Fibroblast of the aortic adventitia (primary cell): ENCODE results near the gene SERTAD4. TPM values are rescaled to one million over a fixed set of nuclear protein-coding genes. Genes with fewer than 3 reads are reported as not detected.

Experiments used
- DNase-seq: peaks from one replicate; pipeline ENCODE4 v3.0.0-alpha.2; 2010; ENCODE audit warnings: low read depth
- H3K4me3 ChIP-seq: 2 replicates; pipeline ENCODE4 v1.5.1; 2011; ENCODE audit warnings: low read depth, mild to moderate bottlenecking, control low read depth, low read length, moderate library complexity
- total RNA-seq: library from RNA; depleted of rRNA; stranded (reverse); fragments of >200 nt; gene quantifications from 2 replicates; pipeline ENCODE4 v1.2.3, GENCODE V29; 2012; ENCODE audit warnings: low replicate concordance
- TF ChIP-seq, protein P1 (sequence below): IDR thresholded peaks from 2 replicates; pipeline ENCODE4 v1.5.1; 2011; ENCODE audit warnings: mild to moderate bottlenecking, low read length, control low read depth, inconsistent platforms; ENCODE audit not compliant: insufficient read depth

The SERTAD4 gene
- total RNA-seq, 1 donor = 16.7 TPM

DNA sequence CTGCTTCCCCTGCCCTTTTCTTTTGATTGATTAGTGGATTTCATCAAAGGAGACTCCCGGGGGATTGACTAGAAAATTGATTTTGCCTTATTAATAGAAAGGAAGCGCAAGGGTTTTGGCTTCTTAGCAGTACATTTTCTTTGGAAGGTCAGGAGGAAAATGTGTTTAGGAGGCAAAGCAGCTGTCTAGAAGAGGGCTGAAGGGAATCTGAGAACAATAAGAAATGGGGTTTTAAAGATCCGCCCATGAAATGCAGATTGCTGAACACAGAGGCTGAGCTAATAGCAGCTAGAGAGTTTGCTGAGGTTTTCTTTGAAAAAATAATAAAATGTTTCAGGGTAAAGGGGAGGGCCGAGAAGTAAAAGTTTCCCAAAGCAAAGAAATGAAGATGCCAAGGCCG lies 4.9 kb downstream of the SERTAD4 start:
- TF ChIP-seq, protein P1, sequence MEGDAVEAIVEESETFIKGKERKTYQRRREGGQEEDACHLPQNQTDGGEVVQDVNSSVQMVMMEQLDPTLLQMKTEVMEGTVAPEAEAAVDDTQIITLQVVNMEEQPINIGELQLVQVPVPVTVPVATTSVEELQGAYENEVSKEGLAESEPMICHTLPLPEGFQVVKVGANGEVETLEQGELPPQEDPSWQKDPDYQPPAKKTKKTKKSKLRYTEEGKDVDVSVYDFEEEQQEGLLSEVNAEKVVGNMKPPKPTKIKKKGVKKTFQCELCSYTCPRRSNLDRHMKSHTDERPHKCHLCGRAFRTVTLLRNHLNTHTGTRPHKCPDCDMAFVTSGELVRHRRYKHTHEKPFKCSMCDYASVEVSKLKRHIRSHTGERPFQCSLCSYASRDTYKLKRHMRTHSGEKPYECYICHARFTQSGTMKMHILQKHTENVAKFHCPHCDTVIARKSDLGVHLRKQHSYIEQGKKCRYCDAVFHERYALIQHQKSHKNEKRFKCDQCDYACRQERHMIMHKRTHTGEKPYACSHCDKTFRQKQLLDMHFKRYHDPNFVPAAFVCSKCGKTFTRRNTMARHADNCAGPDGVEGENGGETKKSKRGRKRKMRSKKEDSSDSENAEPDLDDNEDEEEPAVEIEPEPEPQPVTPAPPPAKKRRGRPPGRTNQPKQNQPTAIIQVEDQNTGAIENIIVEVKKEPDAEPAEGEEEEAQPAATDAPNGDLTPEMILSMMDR = no peak
- peak; percentile 65 for DNase-seq
- H3K4me3 ChIP-seq = peak overlapping the region; percentile 54

DNA sequence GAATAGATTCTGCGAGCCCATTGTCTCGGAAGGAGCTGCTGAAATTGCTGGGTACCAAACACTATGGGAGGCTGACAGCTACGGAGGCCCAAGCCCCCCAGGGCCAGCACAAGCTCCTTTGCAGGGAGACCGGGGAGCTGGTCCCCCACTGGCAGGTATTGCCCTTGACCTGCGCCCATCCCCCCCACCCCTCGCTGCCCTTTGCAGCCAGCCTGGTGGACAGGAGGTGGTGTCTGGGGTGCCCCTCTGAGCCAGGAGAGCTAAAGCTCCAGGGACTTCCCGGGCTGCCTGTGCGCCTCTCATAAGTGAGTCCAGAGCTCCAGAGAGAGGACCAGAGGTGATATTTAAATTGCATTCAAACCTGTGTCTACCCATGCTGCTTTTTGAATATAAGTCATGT lies 5.4 kb downstream of the SERTAD4 start:
- peak overlapping the region; percentile 54 for H3K4me3 ChIP-seq
- DNase-seq = no peak
- TF ChIP-seq, protein P1 = no peak

DNA sequence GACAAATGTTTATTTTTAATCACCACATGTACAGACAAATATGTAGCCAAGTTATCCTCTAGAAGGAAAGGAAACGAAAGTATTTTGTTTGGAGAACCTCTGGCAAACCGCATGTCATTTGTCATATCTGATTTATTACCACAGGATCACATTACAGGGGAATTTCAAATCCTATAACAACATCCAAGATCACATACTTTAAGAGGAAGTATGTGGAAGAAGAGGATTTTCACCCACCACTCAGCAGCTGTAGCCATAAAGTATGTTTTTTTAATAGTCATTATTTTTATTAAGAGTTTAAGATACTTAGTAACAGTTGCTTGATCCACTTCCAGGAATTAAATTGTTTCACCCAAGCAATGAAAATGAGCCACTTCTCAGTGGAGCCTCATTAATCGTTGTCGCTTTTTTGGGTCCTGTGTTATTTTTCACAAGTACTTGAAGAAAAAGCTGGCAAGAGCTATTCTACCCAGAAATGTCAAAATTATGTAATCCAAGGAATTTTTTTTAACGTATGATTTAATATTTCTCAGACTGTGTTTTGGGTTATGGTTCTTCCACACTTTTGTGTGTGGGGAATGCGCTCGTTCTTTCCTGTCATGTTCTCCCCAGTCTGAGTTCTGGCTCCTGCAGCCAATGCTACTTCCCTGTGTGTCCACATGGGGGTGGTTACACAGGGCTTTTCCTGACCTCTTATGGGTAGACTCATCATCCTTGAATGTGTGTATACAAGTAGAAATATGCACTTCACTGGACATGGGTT lies 6.9 kb downstream of the SERTAD4 start:
- TF ChIP-seq, protein P1 = peak; percentile 81
- DNase-seq = peak; percentile 97
- H3K4me3 ChIP-seq = no peak overlapping the region

DNA sequence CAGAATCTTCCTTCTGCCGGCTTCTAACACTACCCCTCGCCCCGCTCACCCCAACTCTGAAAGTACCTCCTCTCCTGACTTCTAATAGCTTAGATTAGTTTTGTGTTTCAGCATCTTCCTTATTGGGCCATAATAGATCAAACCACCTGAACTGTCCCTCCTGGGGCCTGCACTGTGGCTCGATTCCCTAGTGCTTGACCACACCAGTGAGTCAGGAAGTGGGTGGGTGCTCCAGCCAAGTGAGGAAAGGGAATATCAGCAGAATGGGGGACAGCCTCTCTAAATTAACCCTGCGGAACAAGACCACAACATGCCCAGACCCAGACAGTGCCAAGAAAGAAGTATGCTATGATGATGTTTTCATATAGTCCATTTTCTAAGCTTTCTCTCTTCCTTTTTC lies 8.5 kb downstream of the SERTAD4 start:
- no peak for DNase-seq
- H3K4me3 ChIP-seq = no peak overlapping the region
- TF ChIP-seq, protein P1 = no peak

DNA sequence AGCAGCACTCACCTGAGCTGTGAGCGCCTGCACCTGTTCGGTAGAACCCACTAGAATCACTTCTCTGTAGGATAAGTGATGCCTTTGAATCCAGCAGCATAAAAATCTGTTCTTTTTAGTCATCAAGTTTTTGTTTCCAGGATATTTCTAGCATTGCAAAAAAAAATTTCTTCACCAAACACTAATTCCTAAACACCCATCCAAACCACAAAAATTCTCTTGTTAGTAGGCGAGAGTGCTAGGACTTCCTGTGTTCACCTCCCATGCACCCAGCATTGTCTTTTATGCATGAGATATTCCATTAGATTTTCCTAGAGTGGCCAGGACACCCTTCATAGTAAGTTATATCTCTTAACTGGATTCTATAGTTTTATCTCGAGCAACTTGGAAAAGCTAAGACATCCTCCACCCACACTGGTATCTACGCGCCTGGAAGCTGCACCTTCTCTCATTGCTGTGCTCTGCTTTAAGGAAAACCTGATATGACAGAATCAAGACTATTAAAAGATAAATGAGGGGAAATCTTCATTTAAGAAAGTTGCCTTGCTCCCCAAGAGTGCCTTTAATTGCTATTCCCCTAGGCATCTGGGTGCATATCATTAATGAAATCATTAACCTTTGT lies 12.3 kb downstream of the SERTAD4 start:
- H3K4me3 ChIP-seq = no peak overlapping the region
- TF ChIP-seq, protein P1 = no peak
- DNase-seq = peak; percentile 54

DNA sequence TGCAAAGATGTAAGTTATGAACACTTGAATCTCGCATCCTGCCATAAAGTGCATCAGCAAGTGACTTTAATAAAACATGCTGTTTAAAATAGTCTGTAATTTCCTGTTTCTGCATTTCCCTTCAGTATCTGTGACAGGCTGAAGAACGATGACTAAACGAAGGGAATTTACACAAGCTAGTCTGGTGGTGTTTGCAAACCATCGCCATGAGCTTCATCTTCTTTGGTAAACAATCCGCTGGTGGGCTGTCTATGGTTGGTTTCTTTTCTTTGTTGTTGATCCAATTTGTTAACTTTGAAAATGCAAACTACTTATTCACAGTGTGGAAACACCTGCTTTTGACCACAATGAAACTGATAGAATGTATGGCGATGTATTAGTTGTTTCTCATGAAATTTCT lies 13.9 kb downstream of the SERTAD4 start:
- TF ChIP-seq, protein P1 = no peak
- DNase-seq = no peak
- no peak overlapping the region for H3K4me3 ChIP-seq
